ENCODE data around the gene PPP4R4. TPM values are rescaled to one million over a fixed set of nuclear protein-coding genes. Genes with fewer than 3 reads are reported as not detected.

The PPP4R4 gene
- total RNA-seq, 1 donor from 2014 or later: 1.9 TPM

DNA sequence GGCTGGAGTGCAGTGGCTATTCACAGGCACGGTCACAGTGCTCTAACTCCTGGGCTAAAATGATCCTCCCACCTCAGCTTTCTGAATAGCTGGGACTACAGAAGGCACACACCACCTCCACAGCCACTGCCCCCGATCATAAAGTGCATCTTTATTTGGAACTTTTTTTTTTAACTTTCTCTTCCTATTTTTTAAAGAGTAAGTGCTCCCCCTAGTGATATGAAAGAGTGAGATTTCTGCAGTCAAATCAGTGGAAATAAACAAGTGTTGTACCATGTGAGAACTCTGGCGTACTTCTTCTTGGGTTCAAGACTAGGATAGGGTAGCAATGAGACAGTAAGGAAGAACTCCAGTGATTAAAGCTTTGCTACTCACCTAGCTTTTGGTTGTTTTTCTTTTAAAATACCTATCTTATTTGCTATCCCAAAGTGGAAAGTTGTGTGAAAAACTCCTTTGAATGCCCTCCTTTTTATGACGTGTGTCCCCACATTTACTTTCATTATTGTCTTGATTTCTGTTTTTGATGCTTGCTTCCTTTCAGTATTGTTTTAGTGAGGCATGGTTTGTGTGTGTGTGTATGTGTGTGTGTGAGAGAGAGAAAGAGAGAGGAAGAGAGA, 6.6 kb downstream of the PPP4R4 start:
- H3K9me3 Mint-ChIP-seq: no peaks in the 10 kb centered on the region
- DNase-seq (ENCODE audit: extremely low spot score, unreplicated experiment): no peak
- TF ChIP-seq, protein P1, sequence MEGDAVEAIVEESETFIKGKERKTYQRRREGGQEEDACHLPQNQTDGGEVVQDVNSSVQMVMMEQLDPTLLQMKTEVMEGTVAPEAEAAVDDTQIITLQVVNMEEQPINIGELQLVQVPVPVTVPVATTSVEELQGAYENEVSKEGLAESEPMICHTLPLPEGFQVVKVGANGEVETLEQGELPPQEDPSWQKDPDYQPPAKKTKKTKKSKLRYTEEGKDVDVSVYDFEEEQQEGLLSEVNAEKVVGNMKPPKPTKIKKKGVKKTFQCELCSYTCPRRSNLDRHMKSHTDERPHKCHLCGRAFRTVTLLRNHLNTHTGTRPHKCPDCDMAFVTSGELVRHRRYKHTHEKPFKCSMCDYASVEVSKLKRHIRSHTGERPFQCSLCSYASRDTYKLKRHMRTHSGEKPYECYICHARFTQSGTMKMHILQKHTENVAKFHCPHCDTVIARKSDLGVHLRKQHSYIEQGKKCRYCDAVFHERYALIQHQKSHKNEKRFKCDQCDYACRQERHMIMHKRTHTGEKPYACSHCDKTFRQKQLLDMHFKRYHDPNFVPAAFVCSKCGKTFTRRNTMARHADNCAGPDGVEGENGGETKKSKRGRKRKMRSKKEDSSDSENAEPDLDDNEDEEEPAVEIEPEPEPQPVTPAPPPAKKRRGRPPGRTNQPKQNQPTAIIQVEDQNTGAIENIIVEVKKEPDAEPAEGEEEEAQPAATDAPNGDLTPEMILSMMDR (conservative IDR thresholded peaks at IDR 0.05): peak; percentile 80
- H3K27ac Mint-ChIP-seq: no peak overlapping the region
- H3K4me3 Mint-ChIP-seq: no peak overlapping the region
- no peaks in the 10 kb centered on the region for H3K36me3 Mint-ChIP-seq
- no peaks in the 10 kb centered on the region for H3K4me1 Mint-ChIP-seq (ENCODE audit: unreplicated experiment)
- peaks cover 56% of the 10 kb centered on the region for H3K27me3 Mint-ChIP-seq

DNA sequence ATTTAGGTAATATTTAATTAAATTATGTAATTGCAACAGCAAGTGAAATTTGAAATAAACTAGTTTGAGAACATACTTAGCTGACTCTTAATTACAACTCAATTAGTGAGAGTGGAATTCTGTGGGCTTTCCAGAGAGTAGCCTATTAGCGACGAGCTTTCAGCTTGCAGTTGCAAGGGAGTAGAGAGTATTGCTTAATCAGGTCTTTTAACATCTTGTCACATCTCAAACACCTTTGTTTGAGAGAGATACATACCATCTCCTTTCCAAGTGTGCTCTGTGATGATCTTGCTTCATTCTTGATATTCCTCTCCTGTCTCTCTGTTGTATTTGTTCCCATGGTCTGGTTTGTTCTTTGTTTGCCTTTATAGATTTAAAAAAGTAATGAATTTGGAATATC, 7.7 kb downstream of the PPP4R4 start:
- no peak for DNase-seq (ENCODE audit: extremely low spot score, unreplicated experiment)
- H3K9me3 Mint-ChIP-seq: no peaks in the 10 kb centered on the region
- peaks cover 50% of the 10 kb centered on the region for H3K27me3 Mint-ChIP-seq
- TF ChIP-seq, protein P1 (conservative IDR thresholded peaks at IDR 0.05): no peak
- H3K27ac Mint-ChIP-seq: no peak overlapping the region
- no peak overlapping the region for H3K4me3 Mint-ChIP-seq
- H3K36me3 Mint-ChIP-seq: no peaks in the 10 kb centered on the region
- no peaks in the 10 kb centered on the region for H3K4me1 Mint-ChIP-seq (ENCODE audit: unreplicated experiment)

DNA sequence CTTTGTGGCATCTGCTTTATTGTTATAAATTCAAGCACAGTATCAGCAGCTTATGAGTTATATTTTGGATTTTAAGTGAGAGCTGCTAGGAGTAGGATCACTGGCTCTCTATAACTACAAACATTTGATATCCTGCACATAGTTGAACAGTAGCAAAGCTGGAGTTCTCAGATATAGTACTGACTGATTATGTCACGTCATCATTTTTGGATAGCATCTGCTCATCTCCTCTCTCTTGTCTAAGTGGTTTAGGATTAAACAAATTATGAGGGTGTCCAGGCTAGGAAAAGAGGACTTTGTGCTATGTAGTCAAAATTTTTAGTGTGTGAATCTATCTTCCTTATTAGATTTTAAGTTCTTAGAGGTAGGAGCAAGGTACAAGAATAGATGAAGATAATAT, 18.4 kb downstream of the PPP4R4 start:
- H3K27me3 Mint-ChIP-seq: peaks cover 14% of the 10 kb centered on the region
- TF ChIP-seq, protein P1 (conservative IDR thresholded peaks at IDR 0.05): no peak
- no peak for DNase-seq (ENCODE audit: extremely low spot score, unreplicated experiment)
- H3K4me1 Mint-ChIP-seq (ENCODE audit: unreplicated experiment): no peaks in the 10 kb centered on the region
- no peaks in the 10 kb centered on the region for H3K36me3 Mint-ChIP-seq
- no peaks in the 10 kb centered on the region for H3K9me3 Mint-ChIP-seq
- no peak overlapping the region for H3K27ac Mint-ChIP-seq
- no peak overlapping the region for H3K4me3 Mint-ChIP-seq

DNA sequence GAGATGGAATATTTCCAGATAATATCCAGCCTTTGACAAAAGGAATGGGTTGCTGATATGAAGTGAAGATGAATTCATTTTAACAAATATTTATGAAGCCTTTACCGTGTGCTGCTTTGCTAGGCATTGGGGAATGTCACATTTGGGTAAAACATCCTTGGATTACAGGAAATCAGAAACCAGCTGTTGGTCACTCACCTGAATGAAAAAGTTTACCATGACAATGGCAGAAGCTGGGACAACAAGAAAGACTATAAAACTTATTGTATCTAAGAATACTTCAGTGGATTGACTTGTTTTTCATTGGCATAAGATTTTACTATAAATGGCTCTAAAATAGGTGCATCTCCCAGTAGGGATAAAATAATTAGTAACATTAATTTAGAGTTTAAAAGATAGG, 19.7 kb downstream of the PPP4R4 start:
- Mint-ChIP-seq H3K36me3 (no peaks in the 10 kb centered on the region), H3K27me3 (peaks cover 14% of the 10 kb centered on the region), H3K4me1 (ENCODE audit: unreplicated experiment) (no peaks in the 10 kb centered on the region), H3K9me3 (no peaks in the 10 kb centered on the region), H3K27ac (no peak overlapping the region), H3K4me3 (no peak overlapping the region)
- DNase-seq (ENCODE audit: extremely low spot score, unreplicated experiment): no peak
- TF ChIP-seq, protein P1 (conservative IDR thresholded peaks at IDR 0.05): no peak

DNA sequence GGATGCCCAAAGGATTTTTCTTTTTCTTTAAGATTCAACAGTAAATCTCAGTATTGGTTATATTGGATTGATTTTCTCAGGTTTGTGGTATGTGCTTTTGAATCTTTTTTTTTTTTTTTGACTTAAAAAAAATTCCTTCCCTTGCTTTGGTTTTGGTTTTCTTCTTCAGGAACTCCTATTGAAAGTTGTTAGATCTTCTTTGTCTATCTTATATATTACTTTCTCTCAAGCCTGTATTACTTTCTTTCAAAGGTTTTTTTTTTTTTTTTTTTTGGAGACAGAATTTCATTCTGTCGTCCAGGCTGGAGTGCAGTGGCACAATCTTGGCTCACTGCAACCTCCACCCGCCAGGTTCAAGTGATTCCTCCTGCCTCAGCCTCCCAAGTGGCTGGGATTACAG, 21.9 kb downstream of the PPP4R4 start:
- Mint-ChIP-seq H3K27me3 (peaks cover 14% of the 10 kb centered on the region), H3K36me3 (no peaks in the 10 kb centered on the region), H3K27ac (no peak overlapping the region), H3K4me3 (no peak overlapping the region), H3K4me1 (ENCODE audit: unreplicated experiment) (no peaks in the 10 kb centered on the region), H3K9me3 (no peaks in the 10 kb centered on the region)
- TF ChIP-seq, protein P1 (conservative IDR thresholded peaks at IDR 0.05): no peak
- no peak for DNase-seq (ENCODE audit: extremely low spot score, unreplicated experiment)

All from type B pancreatic cell (in vitro differentiated cells).